ENCODE measurements around the gene SMG9. TPM values are rescaled to one million over a fixed set of nuclear protein-coding genes. Genes with fewer than 3 reads are reported as not detected.

The SMG9 gene
- total RNA-seq, 6 experiments from 2014 or later = 6.5 to 13.5 (median 9.8) TPM

DNA sequence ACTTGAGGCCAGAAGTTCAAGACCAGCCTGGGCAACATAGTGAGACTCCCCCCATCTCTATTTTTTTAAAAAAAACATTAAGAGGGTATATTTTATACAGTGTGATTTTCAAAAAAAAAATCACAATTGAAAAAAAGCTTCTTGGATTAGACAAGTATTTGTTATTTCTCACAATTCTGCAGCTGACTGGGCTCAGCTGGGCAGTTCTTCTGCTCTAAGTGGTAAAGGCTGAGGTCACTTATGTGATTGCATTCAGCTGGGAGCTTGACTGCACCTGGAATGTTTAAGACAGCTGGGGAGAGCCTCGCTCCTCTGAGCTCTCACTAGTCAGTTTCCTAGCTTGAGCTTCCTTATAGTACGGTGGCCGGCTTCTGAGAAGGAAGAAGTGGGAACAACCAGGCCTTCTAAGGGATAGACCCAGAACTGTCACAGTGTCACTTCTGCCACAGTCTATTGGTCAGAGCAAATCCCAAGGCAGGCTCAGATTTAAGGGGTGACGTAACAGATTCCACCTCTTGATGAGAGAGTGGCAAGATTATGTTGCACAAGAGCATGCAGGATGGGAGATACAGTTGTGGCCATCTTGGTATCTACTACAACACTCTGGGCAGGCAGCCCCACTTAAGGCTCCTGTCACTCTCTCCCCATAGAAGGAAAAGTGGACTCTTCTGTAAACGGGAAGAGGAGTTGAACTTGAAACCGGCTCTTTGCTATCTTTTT lies 58.6 kb downstream of the SMG9 start:
- H3K36me3 ChIP-seq = no peaks in the 10 kb centered on the region
- intact Hi-C loops (cut with DNase I) = no loop called here
- 58% methylated on average over 2 of the region's 6 CpGs for WGBS (ENCODE audit: insufficient coverage, low coverage, low lambda C conversion rate, missing lambda C conversion rate)

GRCh38 chr19:43694553-43694952 lies 60.2 kb downstream of the SMG9 start:
- Histone ChIP-seq H3K9me3 (no peaks in the 10 kb centered on the region), H3K4me1 (no peaks in the 10 kb centered on the region), H3K27ac (no peak overlapping the region), H3K4me3 (no peak overlapping the region), H3K36me3 (no peaks in the 10 kb centered on the region), H3K27me3 (peaks cover 0 to 5% of the 10 kb centered on the region in 2 donors)
- DNase-seq = no peak
- ATAC-seq = no peak
- WGBS (ENCODE audit: insufficient coverage, low coverage, low lambda C conversion rate, missing lambda C conversion rate) = 47% methylated on average over 4 of the region's 5 CpGs
- no peak for TF ChIP-seq POLR2A (IDR thresholded peaks at IDR 0.05)
- TF ChIP-seq, protein P1, sequence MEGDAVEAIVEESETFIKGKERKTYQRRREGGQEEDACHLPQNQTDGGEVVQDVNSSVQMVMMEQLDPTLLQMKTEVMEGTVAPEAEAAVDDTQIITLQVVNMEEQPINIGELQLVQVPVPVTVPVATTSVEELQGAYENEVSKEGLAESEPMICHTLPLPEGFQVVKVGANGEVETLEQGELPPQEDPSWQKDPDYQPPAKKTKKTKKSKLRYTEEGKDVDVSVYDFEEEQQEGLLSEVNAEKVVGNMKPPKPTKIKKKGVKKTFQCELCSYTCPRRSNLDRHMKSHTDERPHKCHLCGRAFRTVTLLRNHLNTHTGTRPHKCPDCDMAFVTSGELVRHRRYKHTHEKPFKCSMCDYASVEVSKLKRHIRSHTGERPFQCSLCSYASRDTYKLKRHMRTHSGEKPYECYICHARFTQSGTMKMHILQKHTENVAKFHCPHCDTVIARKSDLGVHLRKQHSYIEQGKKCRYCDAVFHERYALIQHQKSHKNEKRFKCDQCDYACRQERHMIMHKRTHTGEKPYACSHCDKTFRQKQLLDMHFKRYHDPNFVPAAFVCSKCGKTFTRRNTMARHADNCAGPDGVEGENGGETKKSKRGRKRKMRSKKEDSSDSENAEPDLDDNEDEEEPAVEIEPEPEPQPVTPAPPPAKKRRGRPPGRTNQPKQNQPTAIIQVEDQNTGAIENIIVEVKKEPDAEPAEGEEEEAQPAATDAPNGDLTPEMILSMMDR (IDR thresholded peaks at IDR 0.05) = no peak
- intact Hi-C loops (cut with DNase I) = no loop called here

More for the DNA sequence above, 58.6 kb downstream of the SMG9 start:
- no peak for ATAC-seq
- TF ChIP-seq POLR2A (IDR thresholded peaks at IDR 0.05) = no peak
- TF ChIP-seq, protein P1 (IDR thresholded peaks at IDR 0.05) = no peak
- H3K4me1 ChIP-seq = peaks cover 0 to under 1% (median 0%) of the 10 kb centered on the region in 4 donors
- no peak overlapping the region for H3K27ac ChIP-seq
- no peak for DNase-seq
- H3K9me3 ChIP-seq = no peaks in the 10 kb centered on the region
- no peak overlapping the region for H3K4me3 ChIP-seq
- peaks cover 0 to 5% of the 10 kb centered on the region in 2 donors for H3K27me3 ChIP-seq

DNA sequence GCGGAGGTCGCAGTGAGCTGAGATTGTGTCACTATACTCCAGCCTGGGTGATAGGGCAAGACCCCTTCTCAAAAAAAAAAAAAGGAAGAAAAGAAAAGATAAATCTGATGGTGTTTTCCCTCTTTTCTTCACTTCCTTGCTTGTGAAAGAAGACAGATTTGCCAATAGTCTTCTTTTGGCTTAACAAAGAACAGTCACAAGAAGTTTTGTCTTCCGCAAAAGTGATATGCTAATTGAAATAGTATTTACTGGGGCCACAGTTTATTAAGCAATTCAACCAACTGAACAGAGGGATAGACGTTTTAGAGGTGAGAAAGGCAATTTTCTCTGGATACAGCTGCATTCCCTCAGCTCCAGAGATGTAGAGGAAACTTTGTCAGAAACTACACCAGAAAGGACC lies 61.9 kb downstream of the SMG9 start:
- DNase-seq (no peak), ATAC-seq (no peak)
- no peak for TF ChIP-seq POLR2A (IDR thresholded peaks at IDR 0.05)
- TF ChIP-seq, protein P1 (IDR thresholded peaks at IDR 0.05) = no peak
- Histone ChIP-seq H3K4me3 (no peak overlapping the region), H3K9me3 (no peaks in the 10 kb centered on the region), H3K27ac (no peak overlapping the region), H3K36me3 (no peaks in the 10 kb centered on the region), H3K4me1 (no peaks in the 10 kb centered on the region), H3K27me3 (no peaks in the 10 kb centered on the region)
- WGBS (ENCODE audit: insufficient coverage, low coverage, low lambda C conversion rate, missing lambda C conversion rate) = 48% methylated on average over 4 of the region's 4 CpGs
- intact Hi-C loops (cut with DNase I) = no loop called here

GRCh38 chr19:43692385-43692784 lies 62.4 kb downstream of the SMG9 start:
- 36% methylated on average over 2 of the region's 2 CpGs for WGBS (ENCODE audit: insufficient coverage, low coverage, low lambda C conversion rate, missing lambda C conversion rate)
- no peaks in the 10 kb centered on the region for H3K36me3 ChIP-seq
- intact Hi-C loops (cut with DNase I) = no loop called here
- H3K27me3 ChIP-seq = no peaks in the 10 kb centered on the region
- no peak overlapping the region for H3K4me3 ChIP-seq
- no peaks in the 10 kb centered on the region for H3K9me3 ChIP-seq
- DNase-seq (no peak), ATAC-seq (no peak)
- TF ChIP-seq POLR2A (IDR thresholded peaks at IDR 0.05) = no peak
- TF ChIP-seq, protein P1 (IDR thresholded peaks at IDR 0.05) = no peak
- no peaks in the 10 kb centered on the region for H3K4me1 ChIP-seq
- no peak overlapping the region for H3K27ac ChIP-seq

All from right lobe of liver (tissue), 6 donors.